DLD1 (cell line): ENCODE results near the gene CD274.
"Not testable (repeated sequence)": the region's sequence is repeated elsewhere in the genome, so short reads cannot be mapped to it uniquely, and the experiment has no call there.

Experiments
- in situ Hi-C: cut with HindIII; loops from 2 replicates; pipeline ENCODE4 v1.10.0; 2017; ENCODE audit warnings: low sequenced_read_pairs

CD274 gene

GRCh38 chr9:5450359-5451091, at the start of gene CD274:
Gene CD274, plus strand, starts transcription at chr9:5450542. Its CDS starts 5,572 bp downstream, at chr9:5456114.
- in situ Hi-C loops = no loop called here

DNA sequence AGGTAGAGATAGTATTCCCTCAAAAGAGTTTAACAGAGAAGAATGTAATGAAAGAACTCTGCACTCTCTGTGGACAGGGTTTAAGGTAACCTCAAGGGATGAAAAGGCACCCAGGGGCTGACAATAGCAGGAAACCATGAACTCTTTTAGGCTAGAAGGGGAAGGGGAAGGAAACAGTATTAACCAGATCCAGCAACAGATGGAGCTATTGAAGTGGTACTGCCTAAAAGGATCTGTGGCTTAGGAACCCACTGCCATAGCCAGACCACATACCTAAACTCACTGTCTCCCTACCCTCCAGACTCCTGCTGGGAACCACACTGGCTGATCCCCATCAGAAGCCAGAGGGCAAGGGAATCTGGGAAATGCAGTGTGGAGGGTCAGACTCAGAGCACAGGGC, 48.1 kb upstream of the CD274 start:
- in situ Hi-C loops = no loop called here

DNA sequence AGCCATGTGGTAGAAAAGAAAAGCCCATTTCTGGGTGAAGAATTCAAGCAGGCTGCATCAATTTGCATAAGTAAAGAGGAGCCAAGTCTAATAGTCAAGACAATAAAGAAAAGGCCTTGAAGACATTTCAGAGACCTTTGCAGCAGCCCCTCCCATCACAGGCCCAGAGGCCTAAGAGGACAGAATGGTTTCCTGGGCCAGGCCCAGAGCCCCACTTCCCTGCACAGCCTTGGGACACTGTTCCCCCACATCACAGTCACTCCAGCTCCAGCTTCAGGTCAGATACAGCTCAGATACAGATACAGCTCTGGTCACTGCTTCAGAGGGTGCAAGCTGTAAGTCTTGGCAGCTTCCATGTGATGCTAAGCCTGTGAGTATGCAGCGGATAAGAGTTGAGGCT, 41.7 kb upstream of the CD274 start:
- in situ Hi-C loops = no loop called here

DNA sequence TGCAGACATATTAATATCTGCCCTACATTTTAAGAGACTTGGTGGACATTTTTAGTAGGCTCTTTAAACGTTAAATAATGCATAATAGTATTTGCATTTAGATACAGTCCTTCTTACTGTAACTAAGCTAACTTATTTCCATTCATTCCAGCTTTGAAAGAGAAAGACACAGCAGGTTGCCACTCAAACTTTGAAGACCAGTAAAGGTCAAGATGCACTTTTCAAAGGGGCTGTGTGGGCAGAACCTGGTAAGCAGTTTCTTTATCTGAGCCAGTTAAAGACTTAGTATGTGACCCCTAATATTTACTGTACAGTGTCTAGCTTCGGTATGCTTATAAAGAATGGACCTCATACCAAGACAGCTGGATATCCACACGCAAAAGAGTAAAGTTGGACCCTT, 33.4 kb upstream of the CD274 start:
- in situ Hi-C loops = no loop called here

- in situ Hi-C loops = no loop called here
These were observed 31.9 kb upstream of the CD274 start for GRCh38 chr9:5418481-5418880.

DNA sequence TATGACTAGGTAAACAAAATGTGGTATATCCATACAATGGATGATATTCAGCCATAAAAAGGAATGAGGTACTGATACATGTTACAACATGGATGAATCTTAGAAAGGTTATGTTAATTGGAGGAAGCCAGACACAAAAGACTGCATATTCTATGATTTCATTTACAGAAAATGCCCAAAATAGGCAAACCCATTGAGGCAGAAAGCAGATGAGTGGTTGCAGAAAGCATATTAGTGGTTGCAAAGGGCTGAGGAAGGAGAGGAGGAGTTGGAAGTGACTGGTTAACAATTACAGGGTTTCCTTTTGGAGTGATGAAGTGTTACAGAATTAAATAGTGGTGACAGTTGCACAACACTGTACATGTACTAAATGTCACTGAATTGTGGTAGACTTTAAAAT, 30.4 kb upstream of the CD274 start:
- in situ Hi-C loops = no loop called here

- in situ Hi-C loops = no loop called here
These were observed 29.2 kb upstream of the CD274 start for GRCh38 chr9:5421163-5421562.

DNA sequence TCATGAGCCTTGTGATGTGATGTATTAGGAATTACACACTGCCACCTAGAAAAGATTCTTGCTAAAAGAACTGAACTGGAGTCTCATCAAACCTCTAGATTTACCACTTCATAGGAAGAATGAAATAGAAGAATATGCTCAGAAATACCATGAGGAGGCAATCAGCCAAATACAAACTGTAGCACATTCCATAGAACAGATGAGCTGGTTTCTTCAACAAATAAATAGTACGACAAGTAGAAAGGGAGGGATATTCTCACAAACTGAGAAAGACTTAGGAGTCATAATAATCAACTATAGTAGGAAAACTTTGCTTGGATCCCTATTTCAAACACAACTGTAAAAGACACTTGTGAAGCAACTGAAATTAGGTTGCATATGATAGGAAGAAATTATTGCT, 28.1 kb upstream of the CD274 start:
- in situ Hi-C loops = no loop called here

DNA sequence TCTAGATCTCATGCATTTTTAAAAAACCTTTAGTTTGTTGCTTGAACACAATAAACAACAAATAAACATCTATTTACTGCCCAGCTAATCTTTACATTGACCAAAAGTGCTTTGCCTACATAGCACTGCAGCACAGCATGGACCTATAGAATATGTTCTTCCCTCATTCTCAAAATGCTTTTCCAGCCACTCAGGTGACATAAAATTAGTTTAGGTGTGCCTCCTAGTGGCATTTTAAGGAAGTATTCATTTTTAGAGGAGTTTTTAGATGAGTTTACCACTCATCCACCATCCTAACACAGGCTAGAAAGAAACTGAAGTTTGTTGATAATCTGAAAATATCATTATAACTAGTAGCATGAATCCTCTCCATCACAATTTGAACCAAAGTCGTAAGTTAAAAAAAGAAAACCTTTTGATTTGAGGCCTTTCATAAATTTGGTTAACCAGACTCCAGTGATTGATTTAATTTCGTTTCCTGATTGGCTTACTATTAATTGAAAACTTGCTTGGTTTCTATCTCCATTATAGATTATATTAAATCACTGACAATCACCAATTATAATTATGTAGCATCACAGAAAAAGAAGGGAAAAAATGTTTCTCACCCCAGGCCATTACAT, 25.2 kb upstream of the CD274 start:
- in situ Hi-C loops = no loop called here

DNA sequence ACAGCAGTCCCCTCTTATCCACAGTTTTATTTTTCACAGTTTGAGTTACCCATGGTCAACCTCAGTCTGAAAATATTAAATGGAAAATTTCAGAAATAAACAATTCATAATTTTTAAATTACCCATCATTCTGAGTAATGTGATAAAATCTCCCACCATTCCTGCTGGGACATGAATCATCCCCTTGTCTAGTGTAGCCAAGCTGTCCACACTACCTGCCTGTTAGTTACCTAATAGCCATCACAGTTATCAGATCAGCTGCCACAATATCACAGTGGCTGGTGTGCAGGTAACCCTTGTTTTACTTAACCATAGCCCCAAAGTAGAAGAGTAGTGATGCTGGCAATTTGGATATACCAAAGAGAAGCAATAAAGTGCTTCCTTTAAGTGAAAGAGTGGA, 23.3 kb upstream of the CD274 start:
- in situ Hi-C loops = no loop called here

GRCh38 chr9:5428172-5428571, 22.2 kb upstream of the CD274 start:
- in situ Hi-C loops = no loop called here

- in situ Hi-C loops = no loop called here
These were observed 21.4 kb upstream of the CD274 start for GRCh38 chr9:5428794-5429528.

DNA sequence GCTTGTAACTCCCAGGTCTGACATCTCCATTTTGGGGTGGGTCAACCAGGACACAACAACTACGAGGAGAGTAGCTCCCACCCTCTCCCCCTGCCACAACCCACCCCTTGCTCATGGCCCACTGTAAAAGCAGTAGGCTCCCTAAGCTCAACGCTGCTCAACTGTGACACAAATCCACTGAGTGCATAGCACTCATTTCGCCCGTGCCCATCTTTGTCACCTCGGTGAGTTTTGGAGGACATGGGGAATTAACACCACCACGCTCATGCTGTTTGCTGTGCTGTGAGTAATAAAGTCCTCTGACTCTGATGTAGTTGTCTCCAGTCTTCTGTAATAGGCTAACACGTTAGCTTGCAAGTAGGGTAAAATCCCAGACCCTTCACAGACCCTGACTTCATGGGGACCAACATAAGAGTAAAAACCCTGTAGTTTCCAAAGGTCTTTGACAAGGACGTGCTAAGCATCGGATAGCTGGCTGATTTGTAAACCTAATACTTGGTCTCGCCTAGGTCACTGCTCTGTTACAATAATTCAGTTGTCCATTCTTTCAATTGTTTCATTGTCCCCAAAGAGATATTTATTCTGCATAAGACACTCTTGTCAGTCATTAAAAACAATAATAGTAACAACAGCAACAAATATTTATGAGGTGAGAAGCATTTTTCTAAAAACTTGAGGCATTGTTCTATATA, 20.3 kb upstream of the CD274 start:
- in situ Hi-C loops = no loop called here

DNA sequence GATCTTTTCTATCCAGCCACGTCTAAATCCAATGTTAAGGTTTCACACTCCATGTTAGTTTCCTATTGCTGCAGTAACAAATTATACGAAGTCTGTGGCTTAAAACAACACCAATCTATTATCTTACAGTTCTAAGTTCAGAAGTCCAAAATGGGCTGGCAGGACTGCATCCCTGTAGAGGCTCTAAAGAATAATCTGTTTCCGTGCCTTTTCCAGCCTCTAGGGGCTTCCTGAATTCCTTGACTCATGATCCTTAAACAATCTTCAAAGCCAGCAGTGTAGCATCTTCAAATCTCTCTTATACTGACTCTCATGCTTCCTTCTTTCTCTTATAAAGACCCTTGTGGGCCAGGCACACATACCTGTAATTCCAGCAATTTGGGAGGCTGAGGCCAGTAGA, 19.4 kb upstream of the CD274 start:
- in situ Hi-C loops = no loop called here

GRCh38 chr9:5432890-5433289, 17.5 kb upstream of the CD274 start:
- in situ Hi-C loops = not testable (repeated sequence)

DNA sequence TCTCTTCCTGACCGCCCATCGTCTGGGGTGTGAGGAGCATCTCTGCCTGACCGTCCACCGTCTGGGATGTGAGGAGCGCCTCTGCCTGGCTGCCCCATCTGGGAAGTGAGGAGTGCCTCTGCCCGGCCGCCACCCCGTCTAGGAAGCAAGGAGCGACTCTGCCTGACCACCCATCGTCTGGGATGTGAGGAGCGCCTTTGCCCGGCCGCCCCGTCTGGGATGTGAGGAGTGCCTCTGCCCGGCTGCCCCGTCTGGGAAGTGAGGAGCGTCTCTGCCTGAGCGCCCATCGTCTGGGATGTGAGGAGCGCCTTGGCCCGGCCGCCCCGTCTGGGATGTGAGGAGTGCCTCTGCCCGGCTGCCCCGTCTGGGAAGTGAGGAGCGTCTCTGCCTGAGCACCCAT, 17.0 kb upstream of the CD274 start:
- in situ Hi-C loops = not testable (repeated sequence)

- in situ Hi-C loops = not testable (repeated sequence)
These were observed 16.2 kb upstream of the CD274 start for GRCh38 chr9:5433841-5434810.

GRCh38 chr9:5435912-5436311, 14.4 kb upstream of the CD274 start:
- in situ Hi-C loops = no loop called here

DNA sequence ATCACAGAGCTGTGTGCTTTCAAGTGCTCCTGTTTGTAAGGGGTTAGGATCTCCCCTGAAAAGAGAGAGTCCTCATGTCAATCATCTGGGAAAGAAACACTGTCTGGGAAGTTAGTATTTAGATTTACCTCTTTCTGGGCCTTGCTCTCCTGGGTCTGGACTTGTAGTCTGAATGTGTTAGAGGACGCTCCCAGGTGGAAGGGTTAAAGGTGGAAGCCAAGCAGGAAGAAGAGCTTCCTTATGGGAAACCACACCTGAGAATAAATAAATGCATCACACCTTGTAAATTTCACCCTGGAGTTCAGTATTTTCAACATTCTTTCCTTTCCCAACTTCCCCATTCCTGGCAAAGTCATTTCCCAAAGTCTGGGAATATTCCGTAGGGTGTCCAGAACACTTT, 13.9 kb upstream of the CD274 start:
- in situ Hi-C loops = no loop called here
